ENCODE measurements around the gene ARHGDIA.

GRCh38 chr17:81884968-81885367 lies 13.8 kb upstream of the ARHGDIA start:
- TF ChIP-seq POLR2AphosphoS5 (IDR thresholded peaks at IDR 0.05): no peak
- no peak for TF ChIP-seq CTCF (IDR thresholded peaks at IDR 0.05)
- no peak for TF ChIP-seq EP300 (IDR thresholded peaks at IDR 0.05)
- no peak for TF ChIP-seq POLR2A (IDR thresholded peaks at IDR 0.05)
